Measurements from ENCODE around the gene KLF7.

KLF7 gene

DNA sequence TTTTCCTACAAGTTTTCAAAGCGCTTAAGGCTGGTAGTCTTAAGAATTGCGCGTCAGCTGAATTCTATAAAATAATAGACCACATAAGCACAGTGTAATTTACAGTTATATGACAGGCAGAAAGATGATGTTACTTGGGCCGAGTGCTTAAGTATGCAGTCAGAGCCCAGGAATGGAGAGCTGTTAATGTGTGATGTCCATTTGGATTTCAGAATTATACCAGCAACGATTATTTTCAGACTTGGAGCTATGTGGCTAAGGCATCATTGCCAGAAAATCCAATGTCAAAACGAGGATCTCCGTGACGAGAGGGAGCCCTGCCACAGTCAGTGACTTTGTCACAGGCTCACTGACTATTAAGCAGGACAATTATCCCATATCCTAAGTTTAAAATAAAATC, 3.4 kb downstream of the KLF7 start:
- DNase-seq (ENCODE audit: insufficient read length, low spot score) (no peak), FAIRE-seq (no peak)
- TF ChIP-seq POU2F2 (IDR thresholded peaks at IDR 0.05; ENCODE audit: low read depth, low read length): no peak

DNA sequence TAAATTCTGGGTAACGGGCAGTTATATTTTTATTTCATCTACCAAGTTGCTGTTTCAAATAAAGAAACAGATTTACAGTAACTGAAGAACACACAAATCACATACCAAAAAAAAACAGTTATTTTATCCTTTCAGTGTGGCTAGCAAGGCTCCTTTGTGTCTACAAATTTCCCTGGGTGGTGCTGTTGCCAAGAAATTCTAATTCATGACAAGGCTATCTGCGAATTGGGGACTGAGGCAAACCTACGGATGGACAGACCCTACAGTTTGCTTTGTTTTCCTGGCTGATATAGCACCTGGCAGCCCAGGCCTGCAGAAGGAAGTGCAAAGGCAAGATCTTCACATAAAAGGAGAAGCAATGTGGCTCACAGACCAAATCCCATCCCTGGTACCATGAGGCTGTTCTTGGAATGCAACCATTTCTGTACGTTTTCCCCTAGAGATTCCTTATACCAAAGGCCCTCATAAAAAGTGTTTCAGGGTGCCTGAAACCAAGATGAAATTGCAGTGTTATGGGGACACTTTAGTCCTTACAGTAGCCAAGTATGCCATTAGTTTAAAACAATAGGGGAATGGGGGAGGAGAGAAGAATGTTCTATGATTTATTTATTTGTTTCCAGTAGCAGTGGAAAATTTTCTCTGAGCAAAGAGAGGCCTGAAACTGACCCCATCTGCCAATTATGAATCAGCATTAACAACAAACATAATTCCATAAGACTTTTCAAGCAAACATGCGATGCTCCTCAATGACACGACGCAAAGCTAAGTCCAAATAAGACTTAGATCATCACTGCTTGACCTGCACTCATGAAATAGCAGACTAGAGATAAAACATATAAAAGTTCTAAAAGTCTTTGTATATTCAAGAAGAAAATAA, 4.3 kb downstream of the KLF7 start:
- FAIRE-seq (no peak), DNase-seq (ENCODE audit: insufficient read length, low spot score) (no peak)
- TF ChIP-seq POLR2A (IDR thresholded peaks at IDR 0.05; ENCODE audit: low read depth, low read length) (no peak), SPI1 (IDR thresholded peaks at IDR 0.05; ENCODE audit: low read depth, low read length) (no peak), PAX5 (IDR thresholded peaks at IDR 0.05; ENCODE audit: insufficient read depth, low read length, severe bottlenecking) (no peak), POLR2AphosphoS5 (IDR thresholded peaks at IDR 0.05; ENCODE audit: low read depth, low read length) (no peak), TAF1 (IDR thresholded peaks at IDR 0.05; ENCODE audit: low read depth, low read length) (no peak), POU2F2 (IDR thresholded peaks at IDR 0.05; ENCODE audit: low read depth, low read length) (no peak)

DNA sequence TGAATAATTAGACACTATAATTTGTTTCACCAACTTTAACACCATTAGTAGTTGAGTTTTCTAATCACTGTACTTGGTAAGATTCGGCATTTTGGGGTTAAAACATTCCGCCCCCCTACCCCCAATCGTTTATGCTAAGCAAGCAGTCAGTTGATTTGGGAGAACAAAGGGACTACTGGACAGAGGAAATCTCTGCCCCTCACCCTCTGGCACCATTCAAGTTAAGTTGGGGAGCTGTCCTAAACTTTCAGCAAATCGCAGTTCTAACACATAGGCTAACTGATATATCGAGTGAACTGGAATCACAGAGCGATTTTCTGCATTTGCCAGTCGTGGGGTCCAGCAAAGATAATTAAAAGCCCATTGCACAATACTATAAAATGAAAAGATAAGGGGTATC, 5.6 kb downstream of the KLF7 start:
- TF ChIP-seq TAF1 (IDR thresholded peaks at IDR 0.05; ENCODE audit: low read depth, low read length) (no peak), POU2F2 (IDR thresholded peaks at IDR 0.05; ENCODE audit: low read depth, low read length) (no peak), PAX5 (IDR thresholded peaks at IDR 0.05; ENCODE audit: insufficient read depth, low read length, severe bottlenecking) (no peak), POLR2AphosphoS5 (IDR thresholded peaks at IDR 0.05; ENCODE audit: low read depth, low read length) (no peak), POLR2A (IDR thresholded peaks at IDR 0.05; ENCODE audit: low read depth, low read length) (no peak)
- DNase-seq (ENCODE audit: insufficient read length, low spot score): no peak
- no peak for FAIRE-seq

DNA sequence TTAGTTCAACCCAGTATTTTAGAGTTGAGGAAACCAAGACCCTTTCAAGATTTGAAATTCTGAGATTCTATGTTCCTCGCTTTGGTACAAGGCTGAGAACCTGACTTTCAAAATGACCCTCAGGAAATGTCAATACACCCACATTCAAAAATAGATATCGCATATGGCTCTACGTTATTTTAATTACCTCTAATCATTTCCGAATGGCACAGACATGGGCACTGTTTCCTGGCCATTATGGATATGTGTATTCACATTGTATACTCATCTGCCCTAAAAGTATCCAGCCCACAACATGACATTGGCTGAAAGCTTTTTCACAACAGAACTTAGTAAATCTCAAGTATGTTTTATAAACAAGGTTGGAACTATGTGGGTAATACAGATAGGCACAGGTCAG, 6.7 kb downstream of the KLF7 start:
- no peak for TF ChIP-seq POU2F2 (IDR thresholded peaks at IDR 0.05; ENCODE audit: low read depth, low read length)
- TF ChIP-seq POLR2A (IDR thresholded peaks at IDR 0.05; ENCODE audit: low read depth, low read length): no peak
- TF ChIP-seq POLR2AphosphoS5 (IDR thresholded peaks at IDR 0.05; ENCODE audit: low read depth, low read length): no peak
- TF ChIP-seq SPI1 (IDR thresholded peaks at IDR 0.05; ENCODE audit: low read depth, low read length): no peak
- no peak for TF ChIP-seq PAX5 (IDR thresholded peaks at IDR 0.05; ENCODE audit: insufficient read depth, low read length, severe bottlenecking)
- no peak for TF ChIP-seq TAF1 (IDR thresholded peaks at IDR 0.05; ENCODE audit: low read depth, low read length)

DNA sequence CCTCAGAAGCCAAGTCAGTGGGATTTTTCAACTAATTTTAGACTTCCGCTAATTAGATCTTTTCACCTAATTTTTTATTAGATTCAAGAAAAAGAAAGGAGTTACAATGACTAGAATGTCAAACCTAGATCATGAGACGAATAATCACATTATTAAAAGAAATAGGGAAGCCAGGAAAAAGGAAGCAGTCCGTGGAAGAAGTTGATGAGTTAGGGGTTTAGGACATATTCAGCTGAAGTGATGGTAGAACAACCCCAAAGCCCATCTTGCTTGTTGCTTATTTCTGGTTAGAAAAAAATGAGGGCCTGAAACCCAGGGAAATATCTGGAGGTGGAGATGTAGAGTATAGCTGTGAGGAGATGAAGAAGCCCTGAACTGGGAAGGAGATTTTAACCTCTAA, 8.0 kb downstream of the KLF7 start:
- DNase-seq (ENCODE audit: insufficient read length, low spot score) (no peak), FAIRE-seq (no peak)
- TF ChIP-seq POU2F2 (IDR thresholded peaks at IDR 0.05; ENCODE audit: low read depth, low read length): no peak
- no peak for TF ChIP-seq SPI1 (IDR thresholded peaks at IDR 0.05; ENCODE audit: low read depth, low read length)
- no peak for TF ChIP-seq TAF1 (IDR thresholded peaks at IDR 0.05; ENCODE audit: low read depth, low read length)
- no peak for TF ChIP-seq POLR2AphosphoS5 (IDR thresholded peaks at IDR 0.05; ENCODE audit: low read depth, low read length)
- no peak for TF ChIP-seq PAX5 (IDR thresholded peaks at IDR 0.05; ENCODE audit: insufficient read depth, low read length, severe bottlenecking)
- TF ChIP-seq POLR2A (IDR thresholded peaks at IDR 0.05; ENCODE audit: low read depth, low read length): no peak

More for the DNA sequence above, 6.7 kb downstream of the KLF7 start:
- DNase-seq (ENCODE audit: insufficient read length, low spot score) (no peak), FAIRE-seq (no peak)

DNA sequence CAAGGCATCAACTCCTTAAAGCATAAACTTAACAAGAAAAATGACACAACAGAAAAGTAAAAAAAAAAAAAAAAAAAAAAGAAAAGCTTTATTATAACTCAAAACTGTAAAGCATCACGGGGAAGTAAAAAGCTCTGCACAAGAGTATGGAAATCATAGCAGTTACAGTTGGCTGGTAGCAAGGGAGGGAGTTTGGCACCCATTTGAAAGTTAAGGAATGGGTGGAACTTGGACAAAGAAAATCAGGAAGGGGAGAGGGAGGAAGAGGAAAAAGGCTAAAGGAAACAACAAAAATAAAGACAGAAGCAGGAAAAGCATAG, 8.6 kb downstream of the KLF7 start:
- TF ChIP-seq TAF1 (IDR thresholded peaks at IDR 0.05; ENCODE audit: low read depth, low read length) (no peak), POLR2AphosphoS5 (IDR thresholded peaks at IDR 0.05; ENCODE audit: low read depth, low read length) (no peak), SPI1 (IDR thresholded peaks at IDR 0.05; ENCODE audit: low read depth, low read length) (no peak), POU2F2 (IDR thresholded peaks at IDR 0.05; ENCODE audit: low read depth, low read length) (no peak), POLR2A (IDR thresholded peaks at IDR 0.05; ENCODE audit: low read depth, low read length) (no peak), PAX5 (IDR thresholded peaks at IDR 0.05; ENCODE audit: insufficient read depth, low read length, severe bottlenecking) (no peak)
- DNase-seq (ENCODE audit: insufficient read length, low spot score) (no peak), FAIRE-seq (no peak)

DNA sequence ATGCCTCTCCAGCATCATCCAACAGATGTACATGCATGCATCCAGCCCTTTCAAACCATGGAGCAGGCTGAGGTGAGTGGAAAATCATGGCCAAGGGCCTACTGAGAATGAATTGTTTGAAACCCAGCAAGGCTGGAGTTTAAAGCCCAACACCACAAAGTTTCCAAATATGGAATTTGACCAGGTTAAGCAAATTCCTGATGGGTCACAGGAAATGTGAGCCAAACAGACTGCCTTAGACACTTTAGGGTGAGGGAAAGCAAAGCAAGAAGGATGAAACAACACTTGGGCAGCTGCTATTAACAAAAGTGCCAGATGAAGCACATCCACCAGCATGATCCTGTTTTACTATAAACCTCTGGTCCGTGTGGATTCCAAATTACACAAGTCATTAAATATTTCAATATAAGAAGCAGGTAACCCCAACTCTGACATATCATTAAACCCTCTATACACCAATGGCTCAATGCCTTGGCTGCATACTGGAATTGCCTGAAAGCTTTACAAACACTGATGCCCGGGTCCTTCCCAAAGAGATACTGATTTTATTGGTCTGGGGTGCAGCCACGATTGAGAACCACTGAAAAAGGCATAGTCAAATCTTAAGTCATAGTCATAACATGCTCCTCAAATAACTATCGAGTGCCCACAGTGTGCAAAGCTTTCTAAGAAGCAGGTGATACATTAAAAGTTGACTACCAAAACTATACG, 9.1 kb downstream of the KLF7 start:
- DNase-seq (ENCODE audit: insufficient read length, low spot score) (no peak), FAIRE-seq (no peak)
- TF ChIP-seq PAX5 (IDR thresholded peaks at IDR 0.05; ENCODE audit: insufficient read depth, low read length, severe bottlenecking) (no peak), POU2F2 (IDR thresholded peaks at IDR 0.05; ENCODE audit: low read depth, low read length) (no peak), SPI1 (IDR thresholded peaks at IDR 0.05; ENCODE audit: low read depth, low read length) (no peak), TAF1 (IDR thresholded peaks at IDR 0.05; ENCODE audit: low read depth, low read length) (no peak), POLR2A (IDR thresholded peaks at IDR 0.05; ENCODE audit: low read depth, low read length) (no peak), POLR2AphosphoS5 (IDR thresholded peaks at IDR 0.05; ENCODE audit: low read depth, low read length) (no peak)

DNA sequence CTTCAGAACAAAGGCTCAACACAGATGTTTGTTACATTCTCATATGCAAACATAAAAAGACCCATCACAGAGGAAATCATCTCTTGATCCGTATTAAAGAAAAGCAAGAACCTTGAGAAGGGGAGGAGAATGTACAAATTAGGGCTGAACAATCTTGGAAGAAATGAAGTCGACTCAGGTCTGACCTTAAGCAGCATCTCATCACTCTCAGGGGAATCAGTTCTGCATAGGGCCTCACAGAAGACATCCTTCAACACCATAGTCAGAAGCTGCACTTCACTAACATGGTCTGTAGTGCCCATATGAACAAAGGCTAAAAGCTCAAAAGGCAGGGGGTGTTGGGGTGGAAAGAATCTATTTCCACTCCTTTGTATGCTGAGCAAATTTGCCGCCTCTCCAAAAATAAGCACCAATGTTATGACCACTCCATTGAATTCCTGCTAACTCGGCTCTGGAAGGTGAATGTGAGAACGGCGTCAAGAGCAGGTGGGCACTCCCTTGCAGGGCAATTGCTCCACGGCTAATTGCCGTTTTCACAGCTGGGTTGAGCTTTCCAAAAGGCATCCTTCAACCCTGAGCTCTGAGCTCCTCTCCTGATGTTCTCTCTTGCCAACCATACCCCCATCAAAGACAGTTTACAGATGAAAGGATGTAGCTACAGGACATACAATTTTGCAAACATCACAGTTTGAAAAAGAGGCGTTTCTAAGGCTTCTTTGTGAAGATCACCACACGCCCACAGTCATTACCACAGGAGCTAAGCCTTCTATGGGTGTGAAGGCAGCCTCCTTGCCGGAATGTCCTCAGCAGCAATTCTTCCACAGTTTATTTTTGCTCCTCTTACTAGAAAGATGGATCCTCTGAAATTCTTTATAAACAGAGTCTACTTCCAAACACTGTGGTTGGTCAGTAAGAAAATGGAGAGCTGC, 10.0 kb downstream of the KLF7 start:
- DNase-seq (ENCODE audit: insufficient read length, low spot score) (no peak), FAIRE-seq (no peak)
- no peak for TF ChIP-seq PAX5 (IDR thresholded peaks at IDR 0.05; ENCODE audit: insufficient read depth, low read length, severe bottlenecking)
- no peak for TF ChIP-seq POU2F2 (IDR thresholded peaks at IDR 0.05; ENCODE audit: low read depth, low read length)
- TF ChIP-seq POLR2AphosphoS5 (IDR thresholded peaks at IDR 0.05; ENCODE audit: low read depth, low read length): no peak
- TF ChIP-seq POLR2A (IDR thresholded peaks at IDR 0.05; ENCODE audit: low read depth, low read length): no peak
- no peak for TF ChIP-seq SPI1 (IDR thresholded peaks at IDR 0.05; ENCODE audit: low read depth, low read length)
- TF ChIP-seq TAF1 (IDR thresholded peaks at IDR 0.05; ENCODE audit: low read depth, low read length): no peak

Data from GM12891 (cell line).